ENCODE data around the gene NR2C2AP. TPM values are rescaled to one million over a fixed set of nuclear protein-coding genes. Genes with fewer than 3 reads are reported as not detected.

Gene NR2C2AP
- total RNA-seq, 4 donors from 2014 or later, result 14.0 to 21.4 (median 16.8) TPM

- no peaks in the 10 kb centered on the region for H3K4me1 ChIP-seq
- ATAC-seq, result no peak
- H3K4me3 ChIP-seq, result no peak overlapping the region
- TF ChIP-seq EP300 (IDR thresholded peaks at IDR 0.05), result no peak
- no peaks in the 10 kb centered on the region for H3K36me3 ChIP-seq
- 46 to 60% methylated on average over 4 of the region's 4 CpGs for WGBS, 2 donors (ENCODE audit: low coverage in 1 of 2)
- peaks cover 0 to 9% (median 0%) of the 10 kb centered on the region in 3 donors for H3K9me3 ChIP-seq
- H3K27ac ChIP-seq, result no peak overlapping the region
- H3K27me3 ChIP-seq, result peaks cover 79% of the 10 kb centered on the region
These were observed 13.9 kb upstream of the NR2C2AP start for GRCh38 chr19:19217099-19217498.

GRCh38 chr19:19215792-19216191, 12.6 kb upstream of the NR2C2AP start:
- Histone ChIP-seq H3K4me1 (no peaks in the 10 kb centered on the region), H3K27ac (no peak overlapping the region), H3K9me3 (peaks cover 0 to 9% (median 0%) of the 10 kb centered on the region in 3 donors), H3K27me3 (peaks cover 80% of the 10 kb centered on the region), H3K4me3 (no peak overlapping the region), H3K36me3 (no peaks in the 10 kb centered on the region)
- 67% methylated on average over 3 of the region's 4 CpGs; no CpG with 5 or more reads in 1 of the 2 donors for WGBS, 2 donors (ENCODE audit: low coverage in 1 of 2)
- TF ChIP-seq POLR2A (IDR thresholded peaks at IDR 0.05), result no peak
- no peak for TF ChIP-seq CTCF (IDR thresholded peaks at IDR 0.05)
- TF ChIP-seq POLR2AphosphoS5 (IDR thresholded peaks at IDR 0.05), result no peak
- TF ChIP-seq EP300 (IDR thresholded peaks at IDR 0.05), result no peak
- ATAC-seq, result no peak

- ATAC-seq, result no peak
- WGBS, 2 donors (ENCODE audit: low coverage in 1 of 2), result 0% methylated on average over 2 to 5 of the region's 8 CpGs
- Histone ChIP-seq H3K4me1 (no peaks in the 10 kb centered on the region), H3K27ac (no peak overlapping the region), H3K9me3 (peaks cover 0 to 9% (median 0%) of the 10 kb centered on the region in 3 donors), H3K27me3 (peaks cover 89% of the 10 kb centered on the region), H3K4me3 (no peak overlapping the region), H3K36me3 (no peaks in the 10 kb centered on the region)
- TF ChIP-seq POLR2AphosphoS5 (IDR thresholded peaks at IDR 0.05), result no peak
- no peak for TF ChIP-seq EP300 (IDR thresholded peaks at IDR 0.05)
These were observed 11.7 kb upstream of the NR2C2AP start for GRCh38 chr19:19214892-19215291.

- no peak overlapping the region for H3K4me3 ChIP-seq
- no peak for ATAC-seq
- TF ChIP-seq EP300 (IDR thresholded peaks at IDR 0.05), result no peak
- no peak for TF ChIP-seq POLR2A (IDR thresholded peaks at IDR 0.05)
- TF ChIP-seq POLR2AphosphoS5 (IDR thresholded peaks at IDR 0.05), result no peak
- no peak for TF ChIP-seq CTCF (IDR thresholded peaks at IDR 0.05)
- 0 to 6% methylated on average over 3 to 5 of the region's 5 CpGs for whole genome bisulfite sequencing, 2 donors (ENCODE audit: low coverage in 1 of 2)
- H3K9me3 ChIP-seq, result peaks cover 0 to 9% (median 0%) of the 10 kb centered on the region in 3 donors
- H3K36me3 ChIP-seq, result no peaks in the 10 kb centered on the region
- H3K27ac ChIP-seq, result no peak overlapping the region
- H3K27me3 ChIP-seq, result peaks cover 94% of the 10 kb centered on the region
- no peaks in the 10 kb centered on the region for H3K4me1 ChIP-seq
These were observed 10.9 kb upstream of the NR2C2AP start for GRCh38 chr19:19214159-19214490.

GRCh38 chr19:19213426-19214158, 10.4 kb upstream of the NR2C2AP start:
- no peak overlapping the region for H3K27ac ChIP-seq
- H3K4me1 ChIP-seq, result no peaks in the 10 kb centered on the region
- ATAC-seq, result no peak
- H3K4me3 ChIP-seq, result no peak overlapping the region
- no peaks in the 10 kb centered on the region for H3K36me3 ChIP-seq
- H3K9me3 ChIP-seq, result peaks cover 0 to 9% (median 0%) of the 10 kb centered on the region in 3 donors
- TF ChIP-seq POLR2AphosphoS5 (IDR thresholded peaks at IDR 0.05) (no peak), EP300 (IDR thresholded peaks at IDR 0.05) (no peak), POLR2A (IDR thresholded peaks at IDR 0.05) (no peak), CTCF (IDR thresholded peaks at IDR 0.05) (no peak)
- peaks cover 95% of the 10 kb centered on the region for H3K27me3 ChIP-seq
- 23 to 44% methylated on average over 3 to 5 of the region's 21 CpGs for WGBS, 2 donors (ENCODE audit: low coverage in 1 of 2)

- no peak for ATAC-seq
- Histone ChIP-seq H3K9me3 (peaks cover 0 to 9% (median 0%) of the 10 kb centered on the region in 3 donors), H3K27me3 (peaks cover 99% of the 10 kb centered on the region), H3K4me1 (no peaks in the 10 kb centered on the region), H3K4me3 (no peak overlapping the region), H3K36me3 (no peaks in the 10 kb centered on the region), H3K27ac (no peak overlapping the region)
- 0 to 8% methylated on average over 1 to 2 of the region's 7 CpGs for WGBS, 2 donors (ENCODE audit: low coverage in 1 of 2)
- TF ChIP-seq POLR2AphosphoS5 (IDR thresholded peaks at IDR 0.05), result no peak
- TF ChIP-seq POLR2A (IDR thresholded peaks at IDR 0.05), result no peak
- TF ChIP-seq EP300 (IDR thresholded peaks at IDR 0.05), result no peak
- no peak for TF ChIP-seq CTCF (IDR thresholded peaks at IDR 0.05)
These were observed 9.7 kb upstream of the NR2C2AP start for GRCh38 chr19:19212916-19213315.
